Hepatocyte (in vitro differentiated cells): ENCODE data around the gene ACP1.

Experiments used
- EZH2 ChIP-seq: fragments of 200-600 bp; sonication (generic); IDR thresholded peaks from 2 replicates; pipeline ENCODE4 v1.6.1; 2016; ENCODE audit warnings: antibody characterized with exemption, mild to moderate bottlenecking, borderline replicate concordance
- EZH2phosphoT487 ChIP-seq: fragments of 200-600 bp; sonication (generic); IDR thresholded peaks from one replicate; pipeline ENCODE4 v1.6.1; 2018; ENCODE audit warnings: antibody characterized with exemption, mild to moderate bottlenecking, low read depth, moderate library complexity; ENCODE audit not compliant: unreplicated experiment, severe bottlenecking

DNA sequence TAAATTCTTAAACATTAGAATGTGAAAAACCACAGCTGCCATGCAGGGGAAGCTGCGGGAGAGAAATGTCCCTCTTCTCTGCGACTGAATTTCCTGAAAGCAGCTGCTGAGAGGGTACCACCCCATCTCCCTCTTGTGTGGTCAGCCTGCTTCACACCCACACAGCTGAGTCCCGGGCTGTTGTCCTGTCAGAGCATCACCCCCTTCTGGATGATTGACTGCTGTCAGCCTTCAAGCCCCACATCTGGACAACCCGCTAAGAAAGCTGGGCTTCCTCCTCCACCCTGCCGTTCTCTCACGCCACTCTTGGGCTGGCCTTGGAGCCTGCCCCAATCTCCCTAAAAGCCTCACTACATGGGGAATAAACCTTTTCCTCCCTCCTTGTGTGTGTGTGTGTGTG is 26.9 kb upstream of the ACP1 start:
- no peak for TF ChIP-seq EZH2
- no peak for TF ChIP-seq EZH2phosphoT487
